H9 (cell line): Measurements from ENCODE around the gene PPM1H. TPM values are rescaled to one million over a fixed set of nuclear protein-coding genes. Genes with fewer than 3 reads are reported as not detected.

ENCODE experiments used
- DNase-seq: peaks from one replicate; pipeline ENCODE4 v3.0.0-alpha.2; 2017
- H2AFZ ChIP-seq: one replicate; pipeline ENCODE4 v1.6.1; 2013; ENCODE audit warnings: mild to moderate bottlenecking, low read length, control low read depth, moderate library complexity
- H2AK5ac ChIP-seq: 2 replicates; pipeline ENCODE4 v1.6.1; 2013; ENCODE audit warnings: low read length, control low read depth, mixed read lengths; ENCODE audit not compliant: insufficient read length
- H2BK120ac ChIP-seq: one replicate; pipeline ENCODE4 v1.6.1; 2013; ENCODE audit warnings: low read depth, mild to moderate bottlenecking, low read length, control low read depth, inconsistent platforms; ENCODE audit not compliant: poor library complexity, severe bottlenecking
- H2BK12ac ChIP-seq: 2 replicates; pipeline ENCODE4 v1.6.1; 2013; ENCODE audit warnings: low read length, control low read depth, mixed read lengths, low read depth; ENCODE audit not compliant: insufficient read length
- H2BK15ac ChIP-seq: 2 replicates; pipeline ENCODE4 v1.6.1; 2013; ENCODE audit warnings: low read depth, low read length, control low read depth
- H2BK20ac ChIP-seq: one replicate; pipeline ENCODE4 v1.6.1; 2013; ENCODE audit warnings: low read depth, mild to moderate bottlenecking, low read length, control low read depth, inconsistent platforms; ENCODE audit not compliant: poor library complexity, severe bottlenecking
- H2BK5ac ChIP-seq: 2 replicates; pipeline ENCODE4 v1.6.1; 2013; ENCODE audit warnings: low read length, control low read depth, mixed read lengths; ENCODE audit not compliant: insufficient read length
- H3K14ac ChIP-seq: 2 replicates; pipeline ENCODE4 v1.6.1; 2013; ENCODE audit warnings: low read length, control low read depth; ENCODE audit not compliant: insufficient read depth
- H3K18ac ChIP-seq: 2 replicates; pipeline ENCODE4 v1.6.1; 2013; ENCODE audit warnings: low read depth, mild to moderate bottlenecking, mixed read lengths, low read length, control low read depth; ENCODE audit not compliant: insufficient read length
- H3K23ac ChIP-seq: 2 replicates; pipeline ENCODE4 v1.6.1; 2013; ENCODE audit warnings: low read length, control low read depth, mixed read lengths, low read depth; ENCODE audit not compliant: insufficient read length
- H3K23me2 ChIP-seq: 2 replicates; pipeline ENCODE4 v1.6.1; 2013; ENCODE audit warnings: low read depth, mild to moderate bottlenecking, mixed read lengths, low read length, control low read depth; ENCODE audit not compliant: insufficient read length, poor library complexity, severe bottlenecking
- H3K27ac ChIP-seq: 2 replicates; pipeline ENCODE4 v1.5.1; 2013; ENCODE audit warnings: low read length, control low read depth, mixed read lengths, low read depth; ENCODE audit not compliant: insufficient read length
- H3K27me3 ChIP-seq: 2 replicates; pipeline ENCODE4 v1.6.1; 2013; ENCODE audit warnings: low read length, control low read depth, inconsistent platforms; ENCODE audit not compliant: insufficient read depth
- H3K4ac ChIP-seq: 2 replicates; pipeline ENCODE4 v1.6.1; 2013; ENCODE audit warnings: low read depth, mild to moderate bottlenecking, control low read depth, inconsistent platforms, low read length, moderate library complexity
- H3K4me1 ChIP-seq: 2 replicates; pipeline ENCODE4 v1.6.1; 2013; ENCODE audit warnings: low read length, control low read depth, inconsistent platforms; ENCODE audit not compliant: insufficient read depth
- H3K4me2 ChIP-seq: 2 replicates; pipeline ENCODE4 v1.6.1; 2013; ENCODE audit warnings: low read length, control low read depth, mixed read lengths; ENCODE audit not compliant: insufficient read length, insufficient read depth
- H3K56ac ChIP-seq: 2 replicates; pipeline ENCODE4 v1.6.1; 2013; ENCODE audit warnings: low read depth, mild to moderate bottlenecking, mixed read lengths, low read length, control low read depth; ENCODE audit not compliant: insufficient read length
- H3K79me1 ChIP-seq: 2 replicates; pipeline ENCODE4 v1.6.1; 2013; ENCODE audit warnings: low read depth, mild to moderate bottlenecking, moderate library complexity, low read length, control low read depth, inconsistent platforms; ENCODE audit not compliant: insufficient read depth, poor library complexity, severe bottlenecking
- H3K79me2 ChIP-seq: 2 replicates; pipeline ENCODE4 v1.6.1; 2013; ENCODE audit warnings: low read length, control low read depth, inconsistent platforms; ENCODE audit not compliant: insufficient read depth
- H3K9ac ChIP-seq: 2 replicates; pipeline ENCODE4 v1.6.1; 2013; ENCODE audit warnings: low read length, control low read depth, mixed read lengths; ENCODE audit not compliant: insufficient read length; ENCODE audit errors: extremely low read depth
- H3K9me3 ChIP-seq: one replicate; pipeline ENCODE4 v1.6.1; 2013; ENCODE audit warnings: low read depth, low read length, inconsistent platforms; ENCODE audit not compliant: control insufficient read depth
- H3T11ph ChIP-seq: one replicate; pipeline ENCODE4 v1.6.1; 2013; ENCODE audit warnings: mild to moderate bottlenecking, low read length, control low read depth, inconsistent platforms
- H4K20me1 ChIP-seq: one replicate; pipeline ENCODE4 v1.6.1; 2013; ENCODE audit not compliant: control insufficient read depth, insufficient read length, insufficient read depth
- H4K5ac ChIP-seq: 2 replicates; pipeline ENCODE4 v1.6.1; 2013; ENCODE audit warnings: low read depth, mild to moderate bottlenecking, mixed read lengths, low read length, control low read depth; ENCODE audit not compliant: insufficient read length
- H4K8ac ChIP-seq: replicated peaks from 2 replicates; pipeline ENCODE4 v1.6.1; 2013; ENCODE audit warnings: low read length, control low read depth, mixed read lengths, low read depth; ENCODE audit not compliant: insufficient read length
- H4K91ac ChIP-seq: 2 replicates; pipeline ENCODE4 v1.6.1; 2013; ENCODE audit warnings: low read depth, mild to moderate bottlenecking, moderate library complexity, mixed read lengths, low read length, control low read depth; ENCODE audit not compliant: insufficient read length
- H3K27ac Mint-ChIP-seq, 3 experiments: 2 replicates in 2 of 3; 3 replicates in 1 of 3; pipeline ENCODE4 v1.8.0; 2020 to 2021; ENCODE audit warnings: mixed read lengths in 3 of 3, mild to moderate bottlenecking in 1 of 3, moderate library complexity in 1 of 3
- H3K27me3 Mint-ChIP-seq: 2 replicates; pipeline ENCODE4 v1.8.0; 2021; ENCODE audit warnings: low read depth, mild to moderate bottlenecking, moderate library complexity, mixed read lengths
- H3K36me3 Mint-ChIP-seq, 3 experiments: 2 replicates in 2 of 3; 3 replicates in 1 of 3; pipeline ENCODE4 v1.8.0; 2020 to 2021; ENCODE audit warnings: low read depth in 3 of 3, mixed read lengths in 3 of 3; ENCODE audit not compliant: insufficient read depth in 1 of 3
- H3K4me1 Mint-ChIP-seq, 2 experiments: 2 replicates each; pipeline ENCODE4 v1.8.0; 2020; ENCODE audit warnings: mixed read lengths in 2 of 2
- H3K4me3 Mint-ChIP-seq, 2 experiments: 2 replicates in 1 of 2; 3 replicates in 1 of 2; pipeline ENCODE4 v1.8.0; 2020 to 2021; ENCODE audit warnings: mild to moderate bottlenecking in 2 of 2, mixed read lengths in 2 of 2, moderate library complexity in 1 of 2
- H3K9me3 Mint-ChIP-seq, 2 experiments: 2 replicates in 1 of 2; 3 replicates in 1 of 2; pipeline ENCODE4 v1.8.0; 2020; ENCODE audit warnings: mild to moderate bottlenecking in 2 of 2, mixed read lengths in 2 of 2, moderate library complexity in 1 of 2
- CTCF ChIP-seq: fragments of 200-600 bp; sonication (generic); conservative IDR thresholded peaks from 3 replicates; pipeline ENCODE4 v1.8.0; 2021; ENCODE audit warnings: antibody characterized with exemption, mild to moderate bottlenecking
- WGBS: extraction: QIAGEN DNeasy Blood & Tissue Kit; methylation state at CpG from one replicate; pipeline ENCODE4 v1.1.7; 2013; ENCODE audit warnings: missing lambda C conversion rate, low lambda C conversion rate, mixed read lengths; ENCODE audit not compliant: insufficient read length; ENCODE audit errors: extremely low coverage; 5-methylcytosine and 5-hydroxymethylcytosine counted together
- total RNA-seq: library from RNA; stranded (reverse); gene quantifications from 2 replicates; pipeline ENCODE4 v1.2.1, GENCODE V29; 2021

Gene PPM1H
- total RNA-seq, 1 experiment from 2014 or later: 22.1 TPM

DNA sequence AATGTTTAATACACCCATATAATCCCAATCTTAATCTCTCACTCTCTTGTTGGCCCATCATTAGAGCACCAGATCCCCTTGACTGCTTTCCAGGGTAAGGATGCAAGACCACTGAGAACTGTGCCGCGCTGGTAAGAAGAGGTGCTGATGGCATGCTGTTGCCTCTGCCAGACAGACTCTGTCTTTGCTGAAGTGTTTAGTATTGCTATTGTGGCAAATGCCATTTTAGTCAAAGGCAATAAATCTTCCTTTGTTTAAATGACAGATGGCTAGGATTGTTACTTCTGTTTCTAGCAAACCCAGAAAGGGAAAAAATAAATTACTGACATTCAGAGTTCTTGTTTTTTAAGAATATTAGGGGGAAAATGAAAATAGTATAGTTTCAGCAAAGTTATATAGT, 316.0 kb downstream of the PPM1H start:
- Histone ChIP-seq H3K14ac (no peak overlapping the region), H3K23ac (no peak overlapping the region), H3K23me2 (no peaks in the 10 kb centered on the region), H2BK15ac (no peak overlapping the region), H2BK20ac (no peak overlapping the region), H3K9ac (no peak overlapping the region), H3T11ph (no peak overlapping the region), H3K79me2 (no peaks in the 10 kb centered on the region), H3K4ac (no peak overlapping the region), H2BK120ac (no peak overlapping the region), H3K9me3 (no peaks in the 10 kb centered on the region), H4K8ac (no peak overlapping the region), H3K79me1 (no peaks in the 10 kb centered on the region), H3K18ac (no peak overlapping the region), H2AK5ac (no peak overlapping the region), H3K4me2 (no peak overlapping the region), H4K20me1 (no peaks in the 10 kb centered on the region), H2AFZ (no peak overlapping the region), H3K27me3 (no peaks in the 10 kb centered on the region), H2BK12ac (no peak overlapping the region), H4K91ac (no peak overlapping the region), H4K5ac (no peak overlapping the region), H3K56ac (no peak overlapping the region), H2BK5ac (no peak overlapping the region), H3K27ac (no peak overlapping the region), H3K4me1 (peaks cover 4% of the 10 kb centered on the region; the same call in 1 of the 2 replicates)
- DNase-seq: no peak
- no peak for TF ChIP-seq CTCF
- no peaks in the 10 kb centered on the region for H3K27me3 Mint-ChIP-seq
- WGBS: no CpG with 5 or more reads among the region's 2 CpGs
- no peaks in the 10 kb centered on the region for H3K9me3 Mint-ChIP-seq
- peaks cover 36 to 37% of the 10 kb centered on the region in 2 experiments for H3K4me1 Mint-ChIP-seq
- H3K36me3 Mint-ChIP-seq: 0 out of 7 replicates have a peak, but pooled peaks cover 0 to 1% (median 0%) of the 10 kb centered on the region in 3 experiments
- no peak overlapping the region for H3K4me3 Mint-ChIP-seq
- no peak overlapping the region; a peak in 1 of 7 replicates for H3K27ac Mint-ChIP-seq
